GM04503 (cell line): Measurements from ENCODE around the gene TOX3.

ENCODE experiments used
- DNase-seq: peaks from one replicate; pipeline ENCODE4 v3.0.0-alpha.2; 2012; ENCODE audit warnings: low read depth

The TOX3 gene

DNA sequence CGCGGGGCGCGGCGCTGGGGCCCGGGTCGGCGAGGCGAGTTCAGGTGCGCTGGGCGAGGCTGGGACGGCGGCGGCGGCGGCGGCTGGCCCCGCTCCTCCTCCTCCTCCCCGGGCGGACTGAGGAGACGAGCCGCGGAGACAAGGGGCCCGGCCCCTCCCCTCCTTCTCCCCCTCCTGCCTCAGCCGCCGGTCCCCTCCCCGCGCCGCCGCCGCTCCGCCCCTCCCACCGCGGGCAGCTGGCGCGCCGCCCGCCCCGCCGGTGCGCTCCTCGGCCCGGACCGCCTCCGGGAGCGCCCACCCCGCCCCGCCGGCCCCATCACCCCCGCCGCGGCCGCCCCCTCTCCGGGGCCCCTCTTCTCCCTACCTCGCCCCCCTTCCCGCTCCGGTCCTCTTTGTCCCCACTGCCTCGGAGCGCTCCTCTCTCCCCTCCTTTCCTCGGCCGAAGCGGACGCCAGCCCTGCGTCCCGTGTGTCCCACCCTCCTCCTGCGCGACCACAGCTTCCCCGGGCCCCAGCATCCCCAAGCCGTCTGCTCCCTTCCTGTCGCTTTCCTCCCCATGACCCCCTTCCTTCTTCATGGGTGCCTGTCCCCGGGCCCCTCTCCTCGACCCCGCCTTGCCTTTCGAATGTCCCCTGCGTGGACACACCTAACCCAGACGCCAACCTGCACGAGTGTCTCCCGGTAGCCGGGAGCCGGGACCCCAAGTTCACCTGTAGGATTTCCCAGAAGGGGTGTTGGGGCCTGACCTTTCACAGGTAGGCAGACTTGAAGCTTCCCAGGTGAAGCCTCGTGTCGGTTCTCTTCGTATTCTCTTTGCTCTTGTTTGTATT is at the start of gene TOX3:
Gene TOX3 (minus strand): TSS at position 140 of the 830 bp plus-strand sequence. CDS start 420 bp downstream, outside the sequence.
- DNase-seq, result no peak

DNA sequence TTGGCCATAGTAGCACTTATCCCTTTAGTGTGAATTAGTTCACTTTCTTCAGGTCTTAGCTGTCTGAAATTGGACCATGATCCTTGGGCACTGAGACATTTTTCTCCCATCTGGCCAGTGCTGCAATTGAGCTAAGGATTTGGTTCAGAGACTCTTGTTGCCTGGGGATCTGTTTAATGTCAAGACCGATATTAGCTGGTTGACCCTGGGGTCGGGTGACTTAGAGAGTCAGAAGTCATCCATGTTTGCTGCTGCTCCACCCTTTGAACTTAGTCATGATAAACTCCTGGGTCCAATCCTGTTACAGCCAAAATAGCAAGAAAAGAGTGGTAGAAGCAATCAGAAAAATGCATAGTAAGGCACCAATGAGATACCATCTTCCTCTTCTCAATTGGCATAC is 45.8 kb upstream of the TOX3 start:
- DNase-seq, result no peak

DNA sequence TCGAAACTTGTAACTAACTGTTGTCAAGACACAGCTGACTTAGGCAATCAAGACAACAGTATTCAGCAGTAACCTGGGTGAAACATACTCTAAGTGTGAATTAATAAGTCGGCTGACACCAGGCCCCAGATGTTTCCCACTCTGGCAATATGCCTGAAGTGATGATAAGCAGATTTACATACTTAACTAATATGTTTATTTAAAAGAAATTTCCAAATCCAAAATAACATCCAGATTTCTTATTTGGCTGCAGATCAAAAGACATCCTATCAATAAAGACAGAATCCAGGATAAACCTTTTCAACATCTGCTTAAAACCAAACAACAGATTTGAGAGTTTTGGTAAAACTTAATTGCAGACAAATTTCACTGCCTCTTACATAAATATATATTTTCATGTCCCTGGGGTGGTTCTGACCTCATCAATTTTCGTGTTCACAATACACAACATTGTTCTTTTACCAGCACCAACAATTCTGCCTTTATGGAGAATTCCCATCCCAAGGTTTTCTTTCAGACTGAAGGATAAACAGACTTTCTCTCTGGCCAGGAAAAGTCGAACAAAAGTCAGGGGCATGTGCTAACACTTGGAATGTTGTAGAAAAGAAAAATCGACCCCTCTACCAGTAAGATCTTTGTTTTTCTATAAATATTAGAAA is 45.1 kb upstream of the TOX3 start:
- no peak for DNase-seq

DNA sequence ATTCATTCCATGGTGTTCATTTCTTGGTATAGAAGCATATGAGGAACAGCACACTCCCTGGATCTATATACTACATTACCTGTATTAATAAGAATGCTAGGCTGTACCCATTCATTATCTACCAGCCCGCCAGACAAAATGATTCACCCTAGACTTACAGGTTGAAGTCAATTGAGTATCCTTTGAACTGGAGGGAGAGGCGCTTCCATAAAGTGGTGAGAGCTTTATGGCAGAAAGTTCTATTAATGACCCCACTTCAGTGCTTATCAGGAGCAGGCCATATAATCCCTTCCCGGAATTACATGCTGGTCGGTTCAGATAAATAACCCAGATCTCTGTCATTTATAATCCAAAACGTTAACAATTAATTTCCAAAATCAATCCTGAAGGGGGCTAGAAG is 44.5 kb upstream of the TOX3 start:
- no peak for DNase-seq

DNA sequence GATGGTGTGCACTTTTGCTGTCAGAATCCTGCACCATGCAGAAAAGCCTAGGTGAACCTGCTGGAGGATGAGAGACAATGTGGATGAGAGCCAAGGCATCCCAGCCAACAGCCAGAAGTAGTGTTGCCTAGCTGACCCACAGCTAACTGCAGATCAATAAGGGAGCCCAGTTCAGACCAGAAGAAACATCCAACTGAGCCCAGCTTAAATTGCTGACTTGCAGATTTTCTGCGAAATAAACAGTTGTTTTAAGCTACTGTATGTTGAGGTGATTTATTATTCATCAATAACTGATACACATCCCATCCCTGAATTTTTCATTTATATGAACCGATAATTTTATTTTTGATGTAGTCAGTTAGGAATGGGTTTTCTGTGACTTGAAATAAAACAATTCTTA is 39.2 kb upstream of the TOX3 start:
- no peak for DNase-seq

DNA sequence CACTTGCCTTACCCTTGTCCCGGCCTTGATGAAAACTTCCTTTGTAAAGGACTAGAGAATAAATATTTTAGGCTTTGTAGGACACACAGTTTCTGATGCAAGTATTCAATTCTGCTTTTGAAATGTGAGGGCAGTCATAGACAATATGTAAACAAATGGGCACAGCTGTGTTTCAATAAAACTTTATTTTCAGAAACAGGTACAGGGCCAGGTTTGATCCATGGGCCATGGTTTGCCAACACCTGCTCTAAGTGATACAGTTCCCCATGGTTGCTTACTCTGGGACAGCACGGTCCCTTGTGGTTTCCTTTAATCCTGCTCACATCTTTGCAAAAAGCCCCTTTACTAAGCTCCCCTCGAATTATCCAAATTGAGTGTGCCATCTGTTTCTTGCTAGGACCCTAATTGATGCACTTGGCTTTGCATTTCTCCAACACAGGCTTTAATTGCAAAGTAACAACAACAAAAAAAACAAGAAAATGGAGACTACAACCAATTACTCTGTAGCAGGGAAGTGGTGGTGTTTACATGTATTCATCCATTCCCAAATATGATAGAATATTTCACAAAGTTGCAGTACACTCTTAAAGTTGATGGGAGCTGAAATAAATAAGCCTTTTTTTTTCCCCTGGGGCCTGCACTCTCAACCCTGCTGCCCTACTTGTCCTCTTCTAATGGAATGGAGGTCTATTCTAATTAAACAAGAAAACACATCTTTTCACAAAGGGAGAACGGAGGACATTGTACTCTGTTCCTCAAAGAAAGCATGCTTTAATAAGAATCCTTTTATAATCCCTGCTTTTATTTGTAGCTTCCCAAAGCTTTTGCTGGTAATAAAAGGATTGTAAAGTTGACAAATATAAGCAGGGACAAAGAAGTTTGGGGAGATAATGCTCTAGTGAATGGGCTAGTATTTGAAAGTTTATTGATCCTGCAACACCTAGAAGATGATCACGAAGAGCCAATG is 37.7 kb upstream of the TOX3 start:
- DNase-seq, result no peak

DNA sequence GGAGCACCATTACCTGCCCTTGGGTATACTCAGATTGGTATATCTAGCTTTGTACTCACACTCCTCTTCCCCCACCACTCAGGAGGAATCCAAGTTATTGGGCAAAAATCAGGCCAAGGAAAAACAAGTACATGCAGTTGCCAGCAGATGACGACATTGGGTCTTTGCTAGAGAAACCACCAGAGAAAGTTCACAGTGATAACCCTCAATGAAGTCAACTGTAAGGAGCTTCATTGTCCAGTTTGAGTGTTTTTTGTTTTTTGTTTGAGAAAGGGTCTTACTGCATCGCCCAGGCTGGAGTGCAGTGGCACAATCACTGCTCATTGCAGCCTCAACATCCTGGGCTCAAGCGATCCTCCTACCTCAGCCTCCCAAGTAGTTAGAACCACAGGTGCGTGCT is 34.6 kb upstream of the TOX3 start:
- no peak for DNase-seq

DNA sequence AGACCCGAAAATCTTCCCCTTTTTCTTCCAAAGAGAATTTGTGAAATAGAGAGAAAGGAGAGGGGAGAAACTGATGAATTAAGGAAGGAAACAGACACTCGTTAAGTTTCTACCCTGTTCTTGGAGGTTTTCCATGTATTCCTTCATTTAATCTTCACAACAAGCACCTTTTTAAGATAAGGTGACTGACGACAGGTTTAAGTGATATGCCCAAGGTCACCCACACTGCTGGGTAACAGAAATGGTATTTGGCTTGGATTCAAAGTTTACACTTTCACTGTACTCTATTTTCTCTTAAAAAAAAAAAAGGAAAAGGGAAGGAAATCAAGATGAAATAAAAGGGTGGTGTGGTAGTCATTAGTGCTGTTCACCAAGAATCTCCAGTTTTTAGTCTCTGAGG is 33.5 kb upstream of the TOX3 start:
- no peak for DNase-seq

DNA sequence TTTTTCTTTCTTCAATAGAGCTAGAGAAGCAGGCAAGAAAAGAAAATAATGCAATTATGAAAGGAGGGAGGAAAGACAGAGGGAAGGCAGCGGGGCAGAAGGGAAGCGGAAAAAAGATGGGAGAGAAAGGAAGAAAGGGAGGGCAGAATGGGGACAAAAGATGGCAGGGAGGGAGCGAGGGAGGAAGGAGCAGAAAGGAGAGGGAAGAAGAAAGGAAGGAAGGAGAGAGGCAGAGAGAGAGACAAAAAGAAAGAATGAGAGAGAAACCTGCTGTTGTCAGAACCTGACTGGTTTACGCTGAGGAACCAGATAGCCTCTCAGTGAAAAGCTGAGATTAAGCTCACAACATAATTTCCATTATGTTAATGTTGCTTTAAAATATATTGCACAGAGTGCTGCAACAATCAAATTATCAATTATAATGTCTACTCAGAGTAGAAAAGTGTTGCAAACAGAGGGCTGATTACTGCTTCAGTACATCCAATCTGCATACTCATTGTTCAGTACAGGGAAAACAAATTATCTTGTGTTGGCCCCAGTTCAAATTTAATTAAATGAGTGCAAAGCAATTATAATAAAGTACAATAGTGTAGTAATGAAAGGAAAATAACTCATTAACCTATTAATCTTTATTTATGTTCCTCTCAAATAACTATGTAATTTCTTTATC is 32.0 kb upstream of the TOX3 start:
- no peak for DNase-seq

DNA sequence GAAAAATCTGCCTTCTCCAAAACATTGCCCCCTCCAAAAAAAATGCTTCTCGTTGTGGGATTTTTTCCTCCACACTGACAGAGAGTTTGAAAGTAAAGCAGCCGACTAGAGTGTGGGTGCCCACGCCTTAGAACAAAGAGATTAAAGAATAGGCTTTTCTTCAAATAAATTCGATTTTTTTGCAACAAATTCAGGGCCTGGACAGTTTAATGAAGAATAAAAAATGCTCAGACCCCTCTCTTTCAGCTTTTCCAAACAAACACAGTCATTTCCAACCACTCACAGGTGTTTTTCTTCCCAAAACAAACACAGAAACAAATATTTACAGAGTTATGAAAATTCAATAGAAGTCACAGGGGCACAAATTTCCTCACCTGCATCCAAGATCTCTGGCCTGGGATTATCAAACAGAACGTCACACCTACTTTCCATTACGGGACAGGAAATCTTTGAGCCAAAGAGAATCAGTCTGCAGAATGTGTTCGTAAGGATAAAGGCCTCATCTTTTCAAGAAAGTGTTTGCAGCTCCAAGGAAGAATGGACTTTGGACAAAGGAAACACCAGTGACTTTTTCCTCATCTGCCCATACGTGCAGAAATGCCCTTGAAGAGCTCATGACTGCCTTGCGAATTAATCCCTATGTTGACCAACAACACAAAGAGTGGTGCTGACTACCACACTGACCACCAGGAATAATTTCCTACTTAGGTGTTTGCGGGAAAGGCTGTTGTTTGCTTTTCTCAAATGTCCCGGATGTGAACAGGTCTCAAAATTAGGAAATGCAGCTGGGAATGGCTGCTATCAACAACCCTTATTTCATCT is 31.3 kb upstream of the TOX3 start:
- DNase-seq, result no peak

DNA sequence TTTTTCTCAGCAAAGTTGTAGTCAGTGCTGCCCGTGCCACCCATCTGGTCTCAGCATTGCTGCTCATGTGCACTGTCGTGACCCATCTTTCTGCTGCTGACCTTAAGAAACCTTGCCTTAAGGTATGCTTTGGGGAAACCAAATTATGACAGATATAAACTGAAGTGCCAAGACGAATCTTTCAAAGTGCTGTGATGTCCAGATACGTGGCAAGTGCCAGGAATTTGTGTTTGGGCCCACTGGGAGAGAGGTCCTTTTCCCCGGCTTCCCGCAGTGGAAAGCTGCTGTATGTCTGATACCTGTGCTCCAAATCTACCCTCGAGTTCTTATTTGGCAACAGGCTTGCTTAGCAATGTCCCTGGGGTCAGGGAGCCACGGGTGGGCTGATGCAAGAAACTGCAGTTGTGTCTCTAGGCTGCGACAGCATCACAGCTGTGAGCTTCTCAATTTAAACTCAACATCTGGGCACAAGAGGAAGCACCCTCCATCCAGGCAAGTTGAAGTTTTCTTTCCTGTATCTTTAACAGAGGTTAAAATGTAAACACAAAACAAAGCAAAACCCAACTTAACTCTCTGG is 30.3 kb upstream of the TOX3 start:
- DNase-seq, result no peak

DNA sequence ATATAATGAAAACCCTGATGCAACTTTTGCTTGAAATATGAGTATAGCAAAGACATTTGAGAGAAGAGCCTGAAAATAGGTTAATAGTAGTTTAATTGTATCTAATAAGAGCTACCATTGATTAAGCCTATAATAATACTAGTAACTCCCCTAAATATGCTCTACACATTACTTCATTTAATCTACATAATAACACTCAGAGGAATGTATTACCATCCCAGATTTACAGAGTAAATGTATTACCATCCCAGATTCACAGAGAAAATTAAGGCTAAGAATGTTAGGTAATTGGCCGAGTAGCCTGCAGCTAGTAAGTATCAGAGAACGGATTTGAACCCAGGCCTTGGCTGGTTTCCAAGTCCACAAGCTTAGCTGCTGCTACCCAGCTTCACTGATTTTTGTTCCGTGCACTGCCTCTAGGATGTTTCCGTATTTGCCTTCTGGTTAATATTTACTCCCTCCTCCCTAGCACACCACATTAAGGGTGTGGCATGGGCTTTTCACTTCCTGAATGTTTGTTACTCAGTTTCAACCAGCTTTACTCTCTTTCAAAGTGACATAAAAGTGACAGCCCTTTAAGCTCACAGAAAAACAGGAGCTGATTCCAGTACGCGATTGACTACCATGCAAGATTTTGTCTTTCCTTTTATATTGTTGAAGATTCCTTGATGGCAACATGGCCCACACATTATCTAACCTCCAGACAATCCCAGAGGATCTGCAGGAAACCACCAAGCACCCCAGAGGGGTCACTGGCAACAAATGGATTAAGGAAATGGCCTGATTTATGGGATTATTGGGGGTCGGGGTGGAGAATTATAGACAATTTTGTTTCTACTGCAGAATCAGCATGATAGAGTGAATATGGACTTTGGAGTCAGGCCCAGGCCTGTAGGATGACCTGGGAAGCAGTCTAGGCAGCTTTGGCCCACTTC is 26.7 kb upstream of the TOX3 start:
- DNase-seq, result no peak

DNA sequence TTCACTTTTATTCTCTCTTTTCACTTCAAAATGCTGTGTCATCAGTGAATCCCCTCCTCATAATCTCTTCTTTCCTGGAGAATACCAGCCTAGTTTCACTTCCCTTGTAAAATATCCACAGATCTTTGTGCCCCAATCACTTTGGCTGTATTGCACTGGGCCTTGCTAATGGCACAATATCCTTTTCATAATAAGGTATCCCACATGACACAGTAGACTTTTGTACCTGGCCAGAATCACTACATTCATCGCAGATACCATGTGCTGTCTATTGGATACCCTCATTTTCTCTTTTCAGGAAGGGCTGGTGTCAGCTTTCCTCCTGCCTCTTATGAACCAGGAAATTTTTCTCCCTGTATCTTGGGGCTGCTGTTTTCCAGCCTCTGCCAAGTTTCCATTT is 25.7 kb upstream of the TOX3 start:
- DNase-seq, result no peak

DNA sequence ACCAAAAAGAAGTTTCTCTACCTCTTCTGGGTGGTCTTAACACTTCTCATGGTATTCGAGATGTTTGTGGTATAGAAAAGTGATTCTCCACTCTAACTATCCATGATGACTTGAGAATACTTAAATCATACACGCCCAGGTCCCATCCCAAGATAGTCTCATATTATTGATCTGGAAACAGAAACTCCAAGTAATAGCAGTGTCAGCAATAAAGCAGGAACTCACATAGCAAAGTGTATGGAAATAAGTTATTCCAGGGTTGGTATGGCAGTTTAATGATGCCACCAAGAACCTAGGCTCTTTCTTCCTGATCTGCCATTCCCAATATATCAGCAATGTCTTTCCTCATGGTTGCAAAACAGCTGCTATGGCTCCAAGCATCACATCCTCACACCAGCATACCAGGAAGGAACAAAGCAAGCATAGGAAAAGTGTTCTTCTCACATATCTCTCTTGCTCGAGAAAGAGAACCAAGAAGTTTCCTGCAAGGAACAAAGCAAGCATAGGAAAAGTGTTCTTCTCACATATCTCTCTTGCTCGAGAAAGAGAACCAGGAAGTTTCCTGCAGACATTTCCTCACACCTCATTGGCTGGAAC is 23.6 kb upstream of the TOX3 start:
- no peak for DNase-seq

DNA sequence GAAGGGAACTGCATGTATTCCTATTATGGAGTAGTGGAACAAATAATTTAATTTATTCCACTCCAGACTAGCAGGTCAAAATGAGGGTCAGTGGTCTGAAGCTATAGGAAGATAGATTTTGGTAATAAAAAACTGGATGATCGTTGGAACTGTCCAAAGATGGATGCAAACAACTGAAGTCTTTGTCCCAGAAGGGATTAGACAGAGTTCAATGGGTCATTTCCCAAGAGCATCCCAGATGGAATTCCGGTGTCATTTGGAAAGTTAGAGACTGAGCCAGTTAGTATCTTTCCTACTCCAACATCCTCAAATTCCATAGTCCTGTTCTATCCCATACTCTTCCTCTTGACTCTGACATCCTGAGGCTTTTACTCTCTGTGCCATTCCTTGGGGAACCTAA is 22.8 kb upstream of the TOX3 start:
- no peak for DNase-seq

DNA sequence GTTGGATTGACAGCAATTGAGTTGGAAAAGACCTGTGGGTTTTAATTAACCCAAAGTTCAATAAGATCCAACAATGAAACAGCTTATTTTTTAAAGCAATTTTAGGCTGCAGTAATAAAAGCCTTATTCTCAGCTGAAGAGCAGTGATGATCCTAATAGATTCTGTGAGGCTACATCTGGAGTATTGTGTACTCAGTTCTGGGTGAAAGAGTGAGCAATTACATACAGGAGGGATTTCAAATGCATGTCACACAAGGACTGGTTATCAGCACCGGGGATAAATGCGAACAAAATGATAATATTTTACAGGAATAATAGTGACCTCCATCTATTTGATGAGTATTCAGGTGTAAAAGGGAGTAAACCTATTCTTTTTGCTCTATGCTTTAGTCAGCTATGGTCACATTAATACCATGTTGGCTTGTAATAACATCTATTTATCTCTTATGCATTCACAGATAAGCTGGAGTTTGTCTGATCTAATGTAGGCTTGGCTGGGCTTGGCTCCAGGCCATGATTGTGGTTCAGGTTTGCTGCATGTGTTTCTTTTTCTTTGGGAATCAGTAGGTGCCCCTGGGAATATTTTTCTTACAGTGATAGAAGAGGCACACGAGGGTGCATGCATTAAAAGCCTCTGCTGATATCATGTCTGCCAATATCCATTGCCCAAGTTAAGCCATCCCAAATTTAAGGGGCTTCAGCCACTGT is 22.2 kb upstream of the TOX3 start:
- no peak for DNase-seq

DNA sequence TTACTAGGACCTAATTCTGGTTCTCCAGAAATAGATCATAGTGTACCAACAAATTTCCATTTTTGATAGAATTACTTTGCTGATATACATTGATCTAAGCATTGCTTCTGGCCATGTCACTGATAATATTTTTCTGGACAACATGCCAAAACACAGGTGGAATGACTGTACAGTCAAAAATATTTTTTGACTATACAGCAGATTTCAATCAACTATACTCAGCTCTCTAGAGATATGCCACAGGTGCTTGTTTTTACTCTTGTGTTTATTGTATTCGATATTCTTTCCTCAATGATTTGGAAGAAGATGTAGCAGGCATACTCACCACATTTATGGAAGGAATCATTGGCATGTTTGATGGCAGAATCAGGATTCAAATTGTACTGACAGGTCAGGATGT is 21.6 kb upstream of the TOX3 start:
- no peak for DNase-seq

DNA sequence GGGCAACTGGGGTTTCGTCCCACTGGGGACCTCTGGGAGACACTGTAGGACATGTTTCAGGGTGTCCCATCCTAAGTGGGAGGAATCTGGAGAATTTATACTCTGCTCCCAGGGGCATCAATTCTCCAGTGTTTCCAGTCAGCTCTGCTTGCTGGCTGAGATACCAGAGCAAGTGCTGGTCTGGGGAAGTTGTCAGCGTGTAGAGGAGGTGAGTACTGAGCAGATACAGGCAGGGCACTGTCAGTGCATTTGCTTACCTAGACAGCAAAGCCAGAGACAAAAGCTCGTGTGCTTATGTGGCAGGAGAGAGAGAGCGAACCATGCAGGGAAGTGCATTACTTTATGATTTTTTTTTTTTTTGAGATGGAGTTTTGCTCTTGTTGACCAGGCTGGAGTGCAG is 20.2 kb upstream of the TOX3 start:
- no peak for DNase-seq
